ENCODE data around the gene HMCN2. TPM values are rescaled to one million over a fixed set of nuclear protein-coding genes. Genes with fewer than 3 reads are reported as not detected.

HMCN2 gene
- total RNA-seq, 2 donors from 2014 or later, result 20.1 to 30.6 TPM

GRCh38 chr9:130451509-130452388, 186.2 kb downstream of the HMCN2 start:
- no peaks in the 10 kb centered on the region for H3K36me3 ChIP-seq
- no peaks in the 10 kb centered on the region for H3K9me3 ChIP-seq
- H3K27ac ChIP-seq, result peak overlapping the region; percentile 9
- intact Hi-C loops (cut with DNase I), result no loop called here
- H3K4me3 ChIP-seq, result no peak overlapping the region
- peak overlapping the region in 1 of 2 donors; percentile 54 for H3K9ac ChIP-seq (ENCODE audit: low read depth in 2 of 2, low read length in 2 of 2)
- peak; percentile 91 for DNase-seq
- H3K27me3 ChIP-seq, result no peaks in the 10 kb centered on the region
- H3K4me1 ChIP-seq, result peaks cover 25% of the 10 kb centered on the region
- TF ChIP-seq CTCF (IDR thresholded peaks at IDR 0.05), result peak; percentile 30

- H3K9me3 ChIP-seq, result no peaks in the 10 kb centered on the region
- intact Hi-C loops (cut with DNase I), result no loop called here
- no peaks in the 10 kb centered on the region for H3K36me3 ChIP-seq
- peaks cover 20% of the 10 kb centered on the region for H3K4me1 ChIP-seq
- no peak overlapping the region for H3K27ac ChIP-seq
- H3K27me3 ChIP-seq, result no peaks in the 10 kb centered on the region
- H3K4me3 ChIP-seq, result no peak overlapping the region
- DNase-seq, result no peak
- no peak overlapping the region for H3K9ac ChIP-seq (ENCODE audit: low read depth in 2 of 2, low read length in 2 of 2)
- TF ChIP-seq CTCF (IDR thresholded peaks at IDR 0.05), result no peak
Observed at GRCh38 chr9:130452835-130453234, 187.3 kb downstream of the HMCN2 start.

- intact Hi-C loops (cut with DNase I), result no loop called here
- TF ChIP-seq CTCF (IDR thresholded peaks at IDR 0.05), result no peak
Observed at GRCh38 chr9:130453487-130453886, 187.9 kb downstream of the HMCN2 start.

GRCh38 chr9:130454096-130454811, 188.7 kb downstream of the HMCN2 start:
- Histone ChIP-seq H3K9ac (ENCODE audit: low read depth in 2 of 2, low read length in 2 of 2) (no peak overlapping the region), H3K27ac (no peak overlapping the region), H3K36me3 (no peaks in the 10 kb centered on the region), H3K4me1 (peaks cover 20% of the 10 kb centered on the region), H3K4me3 (no peak overlapping the region), H3K9me3 (no peaks in the 10 kb centered on the region), H3K27me3 (no peaks in the 10 kb centered on the region)
- DNase-seq, result no peak
- intact Hi-C loops (cut with DNase I), result no loop called here
- no peak for TF ChIP-seq CTCF (IDR thresholded peaks at IDR 0.05)

More at GRCh38 chr9:130453487-130453886, 187.9 kb downstream of the HMCN2 start:
- peak; percentile 51 for DNase-seq
- Histone ChIP-seq H3K27me3 (no peaks in the 10 kb centered on the region), H3K27ac (no peak overlapping the region), H3K9me3 (no peaks in the 10 kb centered on the region), H3K4me3 (no peak overlapping the region), H3K4me1 (peaks cover 20% of the 10 kb centered on the region), H3K9ac (ENCODE audit: low read depth in 2 of 2, low read length in 2 of 2) (no peak overlapping the region), H3K36me3 (no peaks in the 10 kb centered on the region)

- intact Hi-C loops (cut with DNase I), result no loop called here
- TF ChIP-seq CTCF (IDR thresholded peaks at IDR 0.05), result no peak
- H3K9ac ChIP-seq (ENCODE audit: low read depth in 2 of 2, low read length in 2 of 2), result no peak overlapping the region
- H3K36me3 ChIP-seq, result peaks cover 1% of the 10 kb centered on the region
- no peak overlapping the region for H3K27ac ChIP-seq
- no peak for DNase-seq
- H3K4me3 ChIP-seq, result no peak overlapping the region
- H3K9me3 ChIP-seq, result no peaks in the 10 kb centered on the region
- peaks cover 20% of the 10 kb centered on the region for H3K4me1 ChIP-seq
- no peaks in the 10 kb centered on the region for H3K27me3 ChIP-seq
Observed at GRCh38 chr9:130454812-130455325, 189.3 kb downstream of the HMCN2 start.
